ENCODE data around the gene SERPINB6. TPM values are rescaled to one million over a fixed set of nuclear protein-coding genes. Genes with fewer than 3 reads are reported as not detected.
A peak's percentile ranks its signal among the peaks of the same experiment; 100 is the strongest.

The SERPINB6 gene
- total and polyA plus RNA-seq, 8 donors: 99.3 to 134 (median 122) TPM

DNA sequence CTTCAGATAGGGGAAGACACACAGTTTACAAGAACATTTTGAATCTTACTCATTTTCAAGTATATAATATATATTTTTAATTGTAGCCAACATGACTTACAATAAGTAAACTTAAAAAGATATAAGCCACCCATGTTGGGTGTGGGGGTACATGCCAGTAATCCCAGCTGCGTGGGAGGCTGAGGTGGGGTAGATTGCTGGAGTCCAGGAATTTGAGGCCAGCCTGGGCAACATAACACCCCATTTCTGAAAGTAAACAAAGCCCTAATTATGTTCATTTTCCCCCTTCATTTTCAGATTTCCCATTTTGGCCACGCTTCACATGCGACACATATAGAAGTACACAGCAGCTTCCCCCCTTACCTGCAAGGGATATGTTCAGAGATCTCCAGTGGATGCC is 30.5 kb downstream of the SERPINB6 start:
- DNase-seq: no peak
- H3K4me3 ChIP-seq: no peak overlapping the region
- intact Hi-C loops (cut with DNase I): no loop called here
- H3K27ac ChIP-seq: peak overlapping the region in 1 of 2 donors; percentile 57
- peaks cover 0 to 2% of the 10 kb centered on the region in 2 donors for H3K9me3 ChIP-seq
- H3K4me1 ChIP-seq: peaks cover 0 to 23% of the 10 kb centered on the region in 2 donors
- H3K36me3 ChIP-seq: no peaks in the 10 kb centered on the region
- TF ChIP-seq, protein P1, sequence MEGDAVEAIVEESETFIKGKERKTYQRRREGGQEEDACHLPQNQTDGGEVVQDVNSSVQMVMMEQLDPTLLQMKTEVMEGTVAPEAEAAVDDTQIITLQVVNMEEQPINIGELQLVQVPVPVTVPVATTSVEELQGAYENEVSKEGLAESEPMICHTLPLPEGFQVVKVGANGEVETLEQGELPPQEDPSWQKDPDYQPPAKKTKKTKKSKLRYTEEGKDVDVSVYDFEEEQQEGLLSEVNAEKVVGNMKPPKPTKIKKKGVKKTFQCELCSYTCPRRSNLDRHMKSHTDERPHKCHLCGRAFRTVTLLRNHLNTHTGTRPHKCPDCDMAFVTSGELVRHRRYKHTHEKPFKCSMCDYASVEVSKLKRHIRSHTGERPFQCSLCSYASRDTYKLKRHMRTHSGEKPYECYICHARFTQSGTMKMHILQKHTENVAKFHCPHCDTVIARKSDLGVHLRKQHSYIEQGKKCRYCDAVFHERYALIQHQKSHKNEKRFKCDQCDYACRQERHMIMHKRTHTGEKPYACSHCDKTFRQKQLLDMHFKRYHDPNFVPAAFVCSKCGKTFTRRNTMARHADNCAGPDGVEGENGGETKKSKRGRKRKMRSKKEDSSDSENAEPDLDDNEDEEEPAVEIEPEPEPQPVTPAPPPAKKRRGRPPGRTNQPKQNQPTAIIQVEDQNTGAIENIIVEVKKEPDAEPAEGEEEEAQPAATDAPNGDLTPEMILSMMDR (IDR thresholded peaks at IDR 0.05): no peak
- no peak for ATAC-seq
- no peaks in the 10 kb centered on the region for H3K27me3 ChIP-seq

DNA sequence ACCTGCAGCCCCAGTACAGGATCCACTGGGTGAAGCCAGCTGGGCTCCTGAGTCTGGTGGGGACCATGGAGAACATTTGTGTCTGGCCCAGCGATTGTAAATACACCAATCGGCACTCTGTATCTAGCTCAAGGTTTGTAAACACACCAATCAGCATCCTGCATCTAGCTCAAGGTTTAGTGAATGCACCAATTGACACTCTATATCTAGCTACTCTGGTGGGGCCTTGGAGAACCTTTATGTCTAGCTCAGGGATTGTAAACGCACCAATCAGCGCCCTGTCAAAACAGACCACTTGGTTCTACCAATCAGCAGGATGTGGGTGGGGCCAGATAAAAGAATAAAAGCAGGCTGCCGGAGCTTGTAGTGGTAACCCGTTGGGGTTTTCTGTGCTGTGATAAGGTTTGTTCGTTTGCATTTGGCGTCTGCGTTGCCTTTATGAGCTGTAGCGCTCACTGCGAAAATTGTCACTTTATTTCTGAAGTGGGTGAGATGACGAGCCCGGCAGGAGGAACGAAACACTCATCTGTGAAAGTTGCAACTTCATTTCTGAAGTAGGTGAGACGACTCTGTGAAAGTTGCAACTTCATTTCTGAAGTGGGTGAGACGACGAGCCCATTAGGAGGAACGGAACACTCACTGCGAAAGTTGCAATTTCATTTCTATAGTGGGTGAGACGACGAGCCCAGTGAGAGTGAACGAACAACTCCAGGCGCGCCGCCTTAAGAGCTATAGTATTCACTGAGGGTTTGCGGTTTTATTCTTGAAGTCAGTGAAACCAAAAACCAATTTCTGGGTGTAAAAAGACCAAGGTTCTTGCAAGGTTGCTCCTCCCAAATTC is 31.1 kb downstream of the SERPINB6 start:
- H3K27me3 ChIP-seq: no peaks in the 10 kb centered on the region
- H3K27ac ChIP-seq: peak overlapping the region in 1 of 2 donors; percentile 57
- H3K4me1 ChIP-seq: peaks cover 0 to 23% of the 10 kb centered on the region in 2 donors
- DNase-seq (no peak), ATAC-seq (peak; percentile 58)
- no peaks in the 10 kb centered on the region for H3K36me3 ChIP-seq
- TF ChIP-seq, protein P1 (IDR thresholded peaks at IDR 0.05): no peak
- peaks cover 0 to 2% of the 10 kb centered on the region in 2 donors for H3K9me3 ChIP-seq
- no peak overlapping the region for H3K4me3 ChIP-seq
- intact Hi-C loops (cut with DNase I): no loop called here

DNA sequence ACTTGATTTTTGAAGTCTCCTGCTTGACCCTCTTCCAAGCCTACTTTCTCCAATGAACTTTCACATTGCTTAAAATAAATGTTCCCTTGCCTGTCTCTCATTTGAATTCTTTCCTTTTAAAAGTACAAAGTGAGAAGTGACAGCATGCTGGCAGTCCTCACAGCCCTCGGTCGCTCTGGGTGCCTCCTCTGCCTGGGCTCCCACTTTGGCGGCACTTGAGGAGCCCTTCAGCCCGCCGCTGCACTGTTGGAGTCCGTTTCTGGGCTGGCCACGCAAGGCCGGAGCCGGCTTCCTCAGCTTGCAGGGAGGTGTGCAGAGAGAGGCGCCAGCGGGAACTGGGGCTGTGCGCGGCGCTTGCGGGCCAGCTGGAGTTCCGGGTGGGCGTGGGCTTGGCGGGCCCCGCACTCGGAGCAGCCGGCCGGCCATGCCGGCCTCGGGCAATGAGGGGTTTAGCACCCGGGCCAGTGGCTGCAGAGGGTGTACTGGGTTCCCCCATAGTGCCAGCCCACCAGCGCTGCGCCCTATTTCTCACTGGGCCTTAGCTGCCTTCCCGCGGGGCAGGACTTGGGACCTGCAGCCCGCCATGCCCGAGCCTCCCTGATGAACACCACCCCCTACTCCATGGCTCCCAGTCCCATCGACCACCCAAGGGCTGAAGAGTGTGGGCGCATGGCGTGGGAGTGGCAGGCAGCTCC is 31.9 kb downstream of the SERPINB6 start:
- Histone ChIP-seq H3K27ac (peak overlapping the region in 1 of 2 donors; percentile 57), H3K9me3 (peaks cover 0 to 2% of the 10 kb centered on the region in 2 donors)

DNA sequence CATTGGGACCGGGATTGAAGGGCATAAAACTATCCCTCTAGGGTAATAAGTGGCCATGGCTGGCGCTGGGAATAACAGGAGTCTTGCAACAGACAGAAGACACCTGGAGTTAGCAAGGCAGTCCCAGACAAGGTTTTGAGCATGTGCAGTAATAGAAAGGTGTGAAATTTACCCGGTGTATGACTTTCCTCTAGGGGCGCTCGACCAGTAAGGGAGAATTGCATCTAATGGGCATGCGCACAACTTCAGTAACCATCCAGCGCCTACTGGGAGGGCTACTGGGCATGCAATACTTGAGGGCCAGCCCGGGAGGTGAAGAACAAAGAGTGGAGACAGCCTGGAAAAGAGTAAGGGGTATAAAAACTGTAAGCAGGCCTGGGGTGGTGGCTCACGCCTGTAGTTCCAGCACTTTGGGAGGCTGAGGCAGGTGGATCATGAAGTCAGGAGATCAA is 32.7 kb downstream of the SERPINB6 start:
- no peak for DNase-seq
- intact Hi-C loops (cut with DNase I): no loop called here

More for the DNA sequence above, 31.9 kb downstream of the SERPINB6 start:
- intact Hi-C loops (cut with DNase I): no loop called here
- ATAC-seq: no peak
- H3K27me3 ChIP-seq: no peaks in the 10 kb centered on the region
- TF ChIP-seq, protein P1 (IDR thresholded peaks at IDR 0.05): no peak
- no peak for DNase-seq
- H3K4me3 ChIP-seq: no peak overlapping the region
- no peaks in the 10 kb centered on the region for H3K36me3 ChIP-seq
- peaks cover 0 to 23% of the 10 kb centered on the region in 2 donors for H3K4me1 ChIP-seq

More for the DNA sequence above, 32.7 kb downstream of the SERPINB6 start:
- ATAC-seq: no peak
- Histone ChIP-seq H3K4me1 (peaks cover 0 to 22% of the 10 kb centered on the region in 2 donors), H3K9me3 (peaks cover 0 to 2% of the 10 kb centered on the region in 2 donors), H3K27me3 (no peaks in the 10 kb centered on the region), H3K36me3 (no peaks in the 10 kb centered on the region), H3K4me3 (no peak overlapping the region), H3K27ac (no peak overlapping the region)
- TF ChIP-seq, protein P1 (IDR thresholded peaks at IDR 0.05): no peak

Data from left lung (tissue), 10 donors.